Measurements from ENCODE around the gene COL23A1.

COL23A1 gene

GRCh38 chr5:178590141-178590923, at the start of gene COL23A1:
TSS of gene COL23A1 (minus strand) at chr5:178590393.
- peak; percentile 61 for DNase-seq (ENCODE audit: low spot score)

GRCh38 chr5:178637356-178638074, 47.3 kb upstream of the COL23A1 start:
- no peak for DNase-seq (ENCODE audit: low spot score)

- DNase-seq (ENCODE audit: low spot score), result no peak
Measured at GRCh38 chr5:178632285-178632684, 42.1 kb upstream of the COL23A1 start.

- no peak for DNase-seq (ENCODE audit: low spot score)
Measured at GRCh38 chr5:178630951-178631350, 40.8 kb upstream of the COL23A1 start.

GRCh38 chr5:178630475-178630930, 40.3 kb upstream of the COL23A1 start:
- DNase-seq (ENCODE audit: low spot score), result no peak

GRCh38 chr5:178627259-178627598, 37.0 kb upstream of the COL23A1 start:
- no peak for DNase-seq (ENCODE audit: low spot score)

- peak; percentile 98 for DNase-seq (ENCODE audit: low spot score)
Measured at GRCh38 chr5:178626484-178627258, 36.5 kb upstream of the COL23A1 start, which contains the start of gene CLK4. TSS of gene CLK4 (minus strand) at chr5:178627050. CDS start at chr5:178623416, 3,634 bp downstream.

GRCh38 chr5:178625679-178626483, 35.7 kb upstream of the COL23A1 start:
- peak; percentile 24 for DNase-seq (ENCODE audit: low spot score)

GRCh38 chr5:178624631-178625546, 34.7 kb upstream of the COL23A1 start:
- DNase-seq (ENCODE audit: low spot score), result peak; percentile 38

GRCh38 chr5:178622679-178623247, 32.6 kb upstream of the COL23A1 start:
- DNase-seq (ENCODE audit: low spot score), result no peak

GRCh38 chr5:178619390-178619789, 29.2 kb upstream of the COL23A1 start:
- DNase-seq (ENCODE audit: low spot score), result no peak

GRCh38 chr5:178612299-178612698, 22.1 kb upstream of the COL23A1 start:
- DNase-seq (ENCODE audit: low spot score), result no peak

- no peak for DNase-seq (ENCODE audit: low spot score)
Measured at GRCh38 chr5:178606269-178606668, 16.1 kb upstream of the COL23A1 start.

GRCh38 chr5:178605788-178606187, 15.6 kb upstream of the COL23A1 start:
- DNase-seq (ENCODE audit: low spot score), result no peak

- DNase-seq (ENCODE audit: low spot score), result no peak
Measured at GRCh38 chr5:178602752-178603151, 12.6 kb upstream of the COL23A1 start.

- no peak for DNase-seq (ENCODE audit: low spot score)
Measured at GRCh38 chr5:178595750-178596149, 5.6 kb upstream of the COL23A1 start.

- DNase-seq (ENCODE audit: low spot score), result no peak
Measured at GRCh38 chr5:178595150-178595549, 5.0 kb upstream of the COL23A1 start.

- peak; percentile 59 for DNase-seq (ENCODE audit: low spot score)
Measured at GRCh38 chr5:178590924-178591423, 781 bp upstream of the COL23A1 start.

GRCh38 chr5:178589180-178590140, 733 bp downstream of the COL23A1 start:
- DNase-seq (ENCODE audit: low spot score), result peak; percentile 62
